ENCODE data around the gene KIFBP.

DNA sequence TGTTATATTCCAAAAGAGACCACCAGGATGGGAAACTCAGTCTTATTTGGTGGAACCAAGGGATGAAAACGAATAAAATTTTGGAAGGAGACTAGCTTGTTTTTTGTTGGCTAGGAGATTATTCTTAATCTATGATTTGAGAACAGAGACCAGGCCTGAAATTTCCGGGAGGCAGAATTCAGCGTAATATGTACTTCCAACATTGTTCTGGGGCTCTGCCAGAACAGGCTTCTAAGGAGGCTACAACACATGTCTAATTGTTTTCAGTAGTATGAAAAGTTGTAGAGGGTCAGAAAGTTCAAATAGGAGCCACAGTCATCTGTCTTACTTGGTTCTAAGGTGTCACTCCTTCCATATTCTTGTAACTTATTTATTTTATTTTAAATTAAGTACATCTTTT is 30.9 kb upstream of the KIFBP start:
- TF ChIP-seq, protein P1, sequence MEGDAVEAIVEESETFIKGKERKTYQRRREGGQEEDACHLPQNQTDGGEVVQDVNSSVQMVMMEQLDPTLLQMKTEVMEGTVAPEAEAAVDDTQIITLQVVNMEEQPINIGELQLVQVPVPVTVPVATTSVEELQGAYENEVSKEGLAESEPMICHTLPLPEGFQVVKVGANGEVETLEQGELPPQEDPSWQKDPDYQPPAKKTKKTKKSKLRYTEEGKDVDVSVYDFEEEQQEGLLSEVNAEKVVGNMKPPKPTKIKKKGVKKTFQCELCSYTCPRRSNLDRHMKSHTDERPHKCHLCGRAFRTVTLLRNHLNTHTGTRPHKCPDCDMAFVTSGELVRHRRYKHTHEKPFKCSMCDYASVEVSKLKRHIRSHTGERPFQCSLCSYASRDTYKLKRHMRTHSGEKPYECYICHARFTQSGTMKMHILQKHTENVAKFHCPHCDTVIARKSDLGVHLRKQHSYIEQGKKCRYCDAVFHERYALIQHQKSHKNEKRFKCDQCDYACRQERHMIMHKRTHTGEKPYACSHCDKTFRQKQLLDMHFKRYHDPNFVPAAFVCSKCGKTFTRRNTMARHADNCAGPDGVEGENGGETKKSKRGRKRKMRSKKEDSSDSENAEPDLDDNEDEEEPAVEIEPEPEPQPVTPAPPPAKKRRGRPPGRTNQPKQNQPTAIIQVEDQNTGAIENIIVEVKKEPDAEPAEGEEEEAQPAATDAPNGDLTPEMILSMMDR (IDR thresholded peaks at IDR 0.05) = no peak
- TF ChIP-seq POLR2A (IDR thresholded peaks at IDR 0.05) = no peak
- no peak for TF ChIP-seq POLR2AphosphoS5 (IDR thresholded peaks at IDR 0.05)

Data from breast epithelium (tissue), 3 donors.